Hepatocyte (in vitro differentiated cells): Measurements from ENCODE around the gene PRDM11. TPM values are rescaled to one million over a fixed set of nuclear protein-coding genes. Genes with fewer than 3 reads are reported as not detected.

Experiments used
- DNase-seq: peaks from one replicate; pipeline ENCODE4 v3.0.0-alpha.2; 2016; ENCODE audit warnings: low spot score
- H2AFZ ChIP-seq: fragments of 200-600 bp; sonication (generic); 2 replicates; pipeline ENCODE4 v1.6.0; 2016; ENCODE audit warnings: antibody characterized with exemption, mild to moderate bottlenecking
- H3K27ac ChIP-seq: fragments of 200-600 bp; sonication (generic); 2 replicates; pipeline ENCODE4 v1.5.1; 2016; ENCODE audit warnings: mild to moderate bottlenecking
- H3K27me3 ChIP-seq: fragments of 200-600 bp; sonication (generic); 2 replicates; pipeline ENCODE4 v1.6.1; 2016
- H3K36me3 ChIP-seq: fragments of 200-600 bp; sonication (generic); replicated peaks from 2 replicates; pipeline ENCODE4 v1.5.1; 2016; ENCODE audit warnings: low read depth; ENCODE audit not compliant: insufficient read depth
- H3K4me1 ChIP-seq: fragments of 200-600 bp; sonication (generic); 2 replicates; pipeline ENCODE4 v1.5.1; 2016; ENCODE audit warnings: mild to moderate bottlenecking, moderate library complexity; ENCODE audit not compliant: insufficient read depth
- H3K4me2 ChIP-seq: fragments of 200-600 bp; sonication (generic); 2 replicates; pipeline ENCODE4 v1.6.0; 2016
- H3K4me3 ChIP-seq: fragments of 200-600 bp; sonication (generic); 2 replicates; pipeline ENCODE4 v1.5.1; 2016; ENCODE audit warnings: mild to moderate bottlenecking
- H3K79me2 ChIP-seq: fragments of 200-600 bp; sonication (generic); 2 replicates; pipeline ENCODE4 v1.6.0; 2017; ENCODE audit warnings: mild to moderate bottlenecking
- H3K9me2 ChIP-seq: fragments of 200-600 bp; sonication (generic); replicated peaks from 2 replicates; pipeline ENCODE4 v1.6.0; 2017; ENCODE audit warnings: mild to moderate bottlenecking; ENCODE audit not compliant: insufficient read depth
- H3K9me3 ChIP-seq: fragments of 200-600 bp; sonication (generic); 2 replicates; pipeline ENCODE4 v1.5.1; 2016; ENCODE audit warnings: low read depth, mild to moderate bottlenecking
- H4K20me1 ChIP-seq: fragments of 200-600 bp; sonication (generic); 2 replicates; pipeline ENCODE4 v1.6.0; 2016; ENCODE audit warnings: mild to moderate bottlenecking; ENCODE audit not compliant: insufficient read depth, poor library complexity, severe bottlenecking
- EZH2 ChIP-seq: fragments of 200-600 bp; sonication (generic); IDR thresholded peaks from 2 replicates; pipeline ENCODE4 v1.6.1; 2016; ENCODE audit warnings: antibody characterized with exemption, mild to moderate bottlenecking, borderline replicate concordance
- EZH2phosphoT487 ChIP-seq: fragments of 200-600 bp; sonication (generic); IDR thresholded peaks from one replicate; pipeline ENCODE4 v1.6.1; 2018; ENCODE audit warnings: antibody characterized with exemption, mild to moderate bottlenecking, low read depth, moderate library complexity; ENCODE audit not compliant: unreplicated experiment, severe bottlenecking
- WGBS: methylation state at CpG from one replicate; pipeline ENCODE4 v1.1.6; 2016; ENCODE audit warnings: low lambda C conversion rate; ENCODE audit errors: missing lambda C conversion rate; 5-methylcytosine and 5-hydroxymethylcytosine counted together
- polyA plus RNA-seq: library from polyadenylated mRNA; unstranded; fragments of >200 nt; fragmentation: Nextera tagmentation; extraction: Ambion mirVana; gene quantifications from 2 replicates; pipeline ENCODE4 v1.2.1, GENCODE V29; 2016
- total RNA-seq: library from RNA; depleted of rRNA; stranded (reverse); fragments of >200 nt; gene quantifications from 2 replicates; pipeline ENCODE4 v1.2.3, GENCODE V29; 2014
- TF ChIP-seq, protein P1 (sequence below): fragments of 200-600 bp; sonication (generic); IDR thresholded peaks from 2 replicates; pipeline ENCODE4 v1.5.1; 2016; ENCODE audit warnings: antibody characterized with exemption, mild to moderate bottlenecking; ENCODE audit not compliant: poor library complexity

The PRDM11 gene
- total and polyA plus RNA-seq, 2 experiments from 2014 or later = 11.2 to 15.0 TPM

DNA sequence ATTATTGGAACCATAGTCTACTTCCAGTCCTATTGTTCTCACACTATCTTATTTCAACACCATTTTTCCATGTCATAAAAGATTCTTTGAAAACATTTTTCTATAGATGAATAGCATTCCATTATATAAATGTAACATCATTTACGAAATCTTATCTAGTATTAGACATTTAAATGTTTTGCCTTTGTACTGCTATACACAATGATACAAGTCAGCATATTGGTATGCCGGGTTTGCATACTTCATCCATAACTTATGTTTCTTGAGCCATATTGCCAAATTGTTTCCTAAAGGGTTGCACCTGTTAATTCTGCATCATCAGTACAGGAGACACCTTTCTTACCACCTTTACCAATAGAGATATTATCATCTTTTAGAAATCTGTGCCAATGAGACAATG, 71.6 kb downstream of the PRDM11 start:
- no peak overlapping the region for H3K4me2 ChIP-seq
- H4K20me1 ChIP-seq = no peaks in the 10 kb centered on the region
- no peak overlapping the region for H2AFZ ChIP-seq
- WGBS = 86% methylated on average over 2 of the region's 2 CpGs
- H3K79me2 ChIP-seq = no peaks in the 10 kb centered on the region
- H3K4me3 ChIP-seq = no peak overlapping the region
- no peak for TF ChIP-seq EZH2
- TF ChIP-seq EZH2phosphoT487 = no peak
- TF ChIP-seq, protein P1, sequence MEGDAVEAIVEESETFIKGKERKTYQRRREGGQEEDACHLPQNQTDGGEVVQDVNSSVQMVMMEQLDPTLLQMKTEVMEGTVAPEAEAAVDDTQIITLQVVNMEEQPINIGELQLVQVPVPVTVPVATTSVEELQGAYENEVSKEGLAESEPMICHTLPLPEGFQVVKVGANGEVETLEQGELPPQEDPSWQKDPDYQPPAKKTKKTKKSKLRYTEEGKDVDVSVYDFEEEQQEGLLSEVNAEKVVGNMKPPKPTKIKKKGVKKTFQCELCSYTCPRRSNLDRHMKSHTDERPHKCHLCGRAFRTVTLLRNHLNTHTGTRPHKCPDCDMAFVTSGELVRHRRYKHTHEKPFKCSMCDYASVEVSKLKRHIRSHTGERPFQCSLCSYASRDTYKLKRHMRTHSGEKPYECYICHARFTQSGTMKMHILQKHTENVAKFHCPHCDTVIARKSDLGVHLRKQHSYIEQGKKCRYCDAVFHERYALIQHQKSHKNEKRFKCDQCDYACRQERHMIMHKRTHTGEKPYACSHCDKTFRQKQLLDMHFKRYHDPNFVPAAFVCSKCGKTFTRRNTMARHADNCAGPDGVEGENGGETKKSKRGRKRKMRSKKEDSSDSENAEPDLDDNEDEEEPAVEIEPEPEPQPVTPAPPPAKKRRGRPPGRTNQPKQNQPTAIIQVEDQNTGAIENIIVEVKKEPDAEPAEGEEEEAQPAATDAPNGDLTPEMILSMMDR = no peak
- no peaks in the 10 kb centered on the region for H3K36me3 ChIP-seq
- no peaks in the 10 kb centered on the region for H3K27me3 ChIP-seq
- H3K9me2 ChIP-seq = no peaks in the 10 kb centered on the region
- H3K27ac ChIP-seq = no peak overlapping the region
- DNase-seq = no peak
- no peaks in the 10 kb centered on the region for H3K9me3 ChIP-seq
- no peaks in the 10 kb centered on the region for H3K4me1 ChIP-seq

DNA sequence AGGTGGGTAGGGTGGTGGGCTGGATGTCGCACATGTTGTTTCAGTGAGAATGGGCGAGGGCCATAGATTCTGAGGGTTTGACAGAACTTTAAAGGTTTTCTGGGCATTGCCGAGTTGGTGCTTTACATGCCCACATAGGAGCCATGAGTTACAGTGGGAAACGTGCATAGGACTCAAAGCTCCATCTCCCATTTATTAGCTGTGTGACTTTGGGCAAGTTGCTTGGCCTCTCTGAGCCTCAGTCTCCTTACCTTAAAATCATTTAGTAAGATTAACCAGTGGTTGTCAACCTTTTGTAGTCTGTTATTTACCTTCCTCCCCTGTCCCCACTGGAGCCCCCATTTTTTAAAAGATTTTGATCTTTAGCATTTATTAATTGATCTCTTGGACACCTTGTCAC, 72.3 kb downstream of the PRDM11 start:
- no peaks in the 10 kb centered on the region for H3K4me1 ChIP-seq
- H3K27me3 ChIP-seq = no peaks in the 10 kb centered on the region
- H3K4me3 ChIP-seq = no peak overlapping the region
- no peaks in the 10 kb centered on the region for H3K9me2 ChIP-seq
- H3K79me2 ChIP-seq = no peaks in the 10 kb centered on the region
- 97% methylated on average over 4 of the region's 4 CpGs for WGBS
- no peaks in the 10 kb centered on the region for H4K20me1 ChIP-seq
- H3K9me3 ChIP-seq = no peaks in the 10 kb centered on the region
- no peak overlapping the region for H3K4me2 ChIP-seq
- H2AFZ ChIP-seq = no peak overlapping the region
- no peaks in the 10 kb centered on the region for H3K36me3 ChIP-seq
- TF ChIP-seq EZH2phosphoT487 = no peak
- TF ChIP-seq, protein P1 = no peak
- no peak for TF ChIP-seq EZH2
- DNase-seq = no peak
- no peak overlapping the region for H3K27ac ChIP-seq

DNA sequence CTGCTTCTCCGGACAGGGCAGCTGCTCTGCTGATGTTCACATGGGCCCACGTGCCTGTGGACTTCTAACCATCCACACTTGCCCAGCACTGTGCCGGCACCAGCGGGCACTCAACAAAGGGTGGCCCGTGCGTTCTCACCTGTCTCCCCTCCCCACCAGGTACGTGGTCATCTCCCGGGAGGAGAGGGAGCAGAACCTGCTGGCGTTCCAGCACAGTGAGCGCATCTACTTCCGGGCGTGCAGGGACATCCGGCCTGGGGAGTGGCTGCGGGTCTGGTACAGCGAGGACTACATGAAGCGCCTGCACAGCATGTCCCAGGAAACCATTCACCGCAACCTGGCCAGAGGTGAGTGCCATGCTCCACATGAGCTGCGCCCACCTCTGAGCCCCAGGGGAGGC, 73.0 kb downstream of the PRDM11 start:
- TF ChIP-seq EZH2 (no peak), EZH2phosphoT487 (no peak)
- TF ChIP-seq, protein P1 = no peak
- Histone ChIP-seq H4K20me1 (no peaks in the 10 kb centered on the region), H3K4me1 (no peaks in the 10 kb centered on the region), H3K27ac (no peak overlapping the region), H2AFZ (no peak overlapping the region), H3K9me2 (no peaks in the 10 kb centered on the region), H3K79me2 (no peaks in the 10 kb centered on the region), H3K9me3 (no peaks in the 10 kb centered on the region), H3K36me3 (no peaks in the 10 kb centered on the region), H3K4me3 (no peak overlapping the region), H3K4me2 (no peak overlapping the region), H3K27me3 (no peaks in the 10 kb centered on the region)
- DNase-seq = no peak
- WGBS = 97% methylated on average over 17 of the region's 18 CpGs

DNA sequence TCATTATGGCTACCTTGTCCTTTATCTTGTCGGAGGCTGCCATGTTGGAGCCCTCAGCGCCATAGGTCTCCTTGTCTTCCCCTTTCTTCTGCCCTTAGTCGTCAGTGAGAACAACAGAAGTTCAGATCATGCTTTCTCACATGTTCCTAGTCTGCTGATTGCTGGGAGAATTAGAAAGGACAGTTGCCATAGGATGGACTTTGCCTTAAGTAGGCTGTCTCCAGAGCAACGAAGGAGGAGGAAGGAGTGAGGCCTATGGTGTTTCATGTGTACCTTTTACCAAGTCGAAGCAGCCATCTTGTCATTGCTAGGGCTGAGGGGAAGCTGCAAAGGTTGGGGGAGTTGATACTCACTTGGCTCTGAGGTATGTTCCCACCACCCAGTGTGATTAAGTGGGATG, 77.1 kb downstream of the PRDM11 start:
- Histone ChIP-seq H3K4me3 (no peak overlapping the region), H3K4me2 (no peak overlapping the region), H3K79me2 (no peaks in the 10 kb centered on the region), H3K36me3 (no peaks in the 10 kb centered on the region), H3K9me2 (no peaks in the 10 kb centered on the region), H4K20me1 (no peaks in the 10 kb centered on the region), H3K9me3 (no peaks in the 10 kb centered on the region), H3K4me1 (no peaks in the 10 kb centered on the region), H3K27ac (no peak overlapping the region), H2AFZ (no peak overlapping the region), H3K27me3 (no peaks in the 10 kb centered on the region)
- DNase-seq = no peak
- no peak for TF ChIP-seq EZH2phosphoT487
- TF ChIP-seq, protein P1 = no peak
- no peak for TF ChIP-seq EZH2
- WGBS = 97% methylated on average over 5 of the region's 5 CpGs
